Activated CD4-positive, alpha-beta T cell treated with anti-CD3 and anti-CD28 coated beads for 4 hours (primary cell): Measurements from ENCODE around the gene EVI5.

Experiments
- DNase-seq, 2 donors: peaks; one replicate each; pipeline ENCODE4 v3.0.0-alpha.2; 2020

Gene EVI5

DNA sequence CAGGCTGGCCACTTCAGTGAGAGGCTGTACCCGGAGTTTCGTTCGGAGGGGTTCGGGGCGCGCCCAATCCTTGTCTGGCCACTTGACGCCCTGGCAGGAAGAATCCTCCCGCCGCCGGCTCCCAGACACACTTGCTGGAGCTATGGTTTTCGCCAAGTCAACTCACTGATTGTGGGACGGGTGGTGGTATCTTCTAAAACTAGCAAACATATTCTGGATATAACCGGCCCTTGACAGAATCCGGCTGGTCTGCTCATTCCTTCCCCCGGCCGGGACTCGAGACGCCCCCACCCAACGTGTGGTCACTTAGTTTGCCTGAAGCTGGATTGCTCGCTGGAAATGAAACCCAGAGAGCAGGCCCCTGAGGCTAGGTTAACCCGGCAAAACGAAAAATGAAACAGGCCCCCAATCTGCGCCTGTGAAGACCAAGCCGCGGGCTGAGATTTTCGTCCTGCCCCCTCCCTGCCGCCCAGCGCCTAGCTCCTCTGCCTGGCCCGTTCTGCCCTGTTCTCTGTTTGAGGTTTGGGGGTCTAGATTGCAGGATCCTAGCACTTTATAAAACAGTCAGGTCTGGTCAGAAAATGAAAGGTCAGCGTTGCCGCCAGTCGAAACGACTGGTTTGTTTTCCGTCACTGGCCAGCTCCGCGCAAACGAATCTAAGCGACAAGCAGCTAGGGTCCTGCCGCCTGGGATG, 302.8 kb downstream of the EVI5 start:
- peak in 1 of 2 donors; percentile 19 for DNase-seq

GRCh38 chr1:92481599-92481925, 303.3 kb downstream of the EVI5 start:
- no peak for DNase-seq

DNA sequence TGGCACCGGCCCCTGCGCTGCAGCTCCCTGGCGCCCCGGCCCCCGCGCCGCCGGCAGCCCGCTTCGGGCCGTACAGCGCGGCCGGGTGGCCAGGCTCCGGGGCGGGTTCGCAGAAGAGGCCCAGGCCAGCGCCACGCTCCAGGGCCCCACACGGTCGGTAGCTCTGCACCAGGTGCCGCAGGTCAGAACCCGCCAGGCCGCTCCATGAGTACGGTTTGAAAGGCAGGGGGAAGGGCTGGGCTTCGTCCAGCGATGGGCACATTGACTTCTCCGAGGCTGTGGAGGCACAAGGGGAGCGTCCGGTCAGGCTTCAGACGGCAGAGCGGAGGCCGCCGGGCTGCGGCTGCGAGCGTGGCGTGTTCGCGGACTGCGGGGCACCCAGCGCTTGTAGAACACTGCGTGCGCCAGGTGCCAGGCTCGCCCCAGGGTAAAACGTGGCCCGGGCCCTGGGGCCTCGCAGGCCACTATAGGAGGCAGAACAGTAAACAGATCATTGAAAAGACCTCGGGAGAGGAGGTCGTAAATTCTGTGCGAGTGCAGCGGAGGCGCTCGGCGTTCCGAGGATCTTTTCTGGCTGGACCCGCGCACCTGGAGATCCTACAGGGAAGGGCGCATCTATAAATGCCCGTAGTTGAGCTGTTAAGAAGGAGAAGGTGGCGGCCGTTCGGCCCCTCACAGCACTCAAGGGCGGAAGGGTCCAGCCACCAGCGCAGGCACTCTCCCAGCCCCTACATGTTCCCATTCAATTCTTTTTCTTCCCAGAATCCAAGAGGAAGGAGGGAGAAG, 303.9 kb downstream of the EVI5 start:
- DNase-seq: no peak

GRCh38 chr1:92480200-92480812, 304.6 kb downstream of the EVI5 start:
- DNase-seq: no peak

- DNase-seq: no peak
Measured at GRCh38 chr1:92479587-92479986, 305.3 kb downstream of the EVI5 start.

DNA sequence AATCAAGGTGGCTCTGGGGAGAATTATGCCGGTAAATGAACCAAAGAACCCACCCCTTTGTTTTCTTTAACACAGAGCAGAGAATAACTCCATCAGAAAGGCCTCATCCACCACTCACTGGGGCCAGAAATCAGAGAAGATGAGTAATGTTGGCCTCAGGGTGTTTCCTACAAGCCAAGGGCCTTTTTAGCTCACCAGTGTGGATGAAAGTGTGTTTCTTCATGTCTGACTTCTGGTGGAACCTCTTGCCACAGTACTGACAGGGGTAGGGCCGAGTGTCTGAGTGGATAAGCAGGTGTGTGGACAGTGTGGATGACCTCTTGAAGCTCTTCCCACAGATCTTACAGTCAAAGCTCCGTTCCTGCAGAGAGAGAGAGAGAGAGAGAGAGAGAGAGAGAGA, 306.5 kb downstream of the EVI5 start:
- no peak for DNase-seq

GRCh38 chr1:92476071-92476631, 308.8 kb downstream of the EVI5 start:
- DNase-seq: peak; percentile 46 to 55

GRCh38 chr1:92475029-92475428, 309.9 kb downstream of the EVI5 start:
- no peak for DNase-seq

DNA sequence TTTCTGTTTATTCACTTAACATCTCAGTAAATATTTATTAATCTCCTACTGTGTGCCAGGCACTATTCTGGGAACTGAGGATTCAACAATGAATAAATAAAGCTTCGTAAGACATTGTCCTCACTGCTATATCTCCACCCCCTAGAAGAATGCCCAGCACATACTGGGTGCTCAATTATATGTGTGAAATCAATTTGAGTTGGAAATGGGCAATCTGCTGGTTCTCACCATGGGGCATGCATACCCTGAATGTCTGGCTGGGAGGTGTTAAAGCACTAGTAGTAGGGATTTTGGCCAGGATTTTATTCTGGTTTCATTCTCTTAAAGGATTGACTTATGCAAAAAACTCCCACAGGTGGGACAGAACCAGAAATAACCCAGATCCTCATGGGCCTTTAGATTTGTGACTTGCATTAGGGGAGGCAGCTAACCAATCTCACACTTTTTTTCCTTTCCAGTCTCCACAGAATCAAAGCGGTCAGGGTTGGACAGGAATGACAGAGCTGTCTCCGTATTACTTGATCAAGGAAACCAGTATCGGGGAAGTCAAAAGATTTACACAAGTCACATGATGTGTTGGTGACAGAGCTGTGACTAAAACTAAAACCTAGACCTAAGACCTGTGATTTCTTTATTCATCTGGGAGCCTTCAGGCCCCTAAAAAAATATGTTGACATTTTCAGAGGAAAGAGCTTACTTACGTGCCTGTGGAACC, 311.0 kb downstream of the EVI5 start:
- no peak for DNase-seq

DNA sequence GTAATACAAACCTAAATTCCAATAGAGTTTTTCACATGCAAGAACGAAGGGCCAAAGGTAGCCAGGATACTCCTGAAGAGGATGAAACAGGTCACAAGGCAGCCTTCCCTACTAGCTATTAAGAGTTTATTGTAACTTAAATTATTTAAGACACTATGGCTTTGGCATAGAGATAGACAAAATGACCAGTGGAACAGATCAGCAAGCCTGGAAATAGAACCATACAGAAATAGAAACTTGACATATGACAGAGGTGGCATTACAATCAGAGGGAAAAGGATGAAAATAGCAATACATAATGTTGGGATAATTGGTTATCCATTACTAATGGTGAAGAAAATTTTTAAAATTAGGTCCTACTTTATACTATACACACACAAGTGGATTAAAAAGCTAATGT, 314.7 kb downstream of the EVI5 start:
- no peak for DNase-seq

DNA sequence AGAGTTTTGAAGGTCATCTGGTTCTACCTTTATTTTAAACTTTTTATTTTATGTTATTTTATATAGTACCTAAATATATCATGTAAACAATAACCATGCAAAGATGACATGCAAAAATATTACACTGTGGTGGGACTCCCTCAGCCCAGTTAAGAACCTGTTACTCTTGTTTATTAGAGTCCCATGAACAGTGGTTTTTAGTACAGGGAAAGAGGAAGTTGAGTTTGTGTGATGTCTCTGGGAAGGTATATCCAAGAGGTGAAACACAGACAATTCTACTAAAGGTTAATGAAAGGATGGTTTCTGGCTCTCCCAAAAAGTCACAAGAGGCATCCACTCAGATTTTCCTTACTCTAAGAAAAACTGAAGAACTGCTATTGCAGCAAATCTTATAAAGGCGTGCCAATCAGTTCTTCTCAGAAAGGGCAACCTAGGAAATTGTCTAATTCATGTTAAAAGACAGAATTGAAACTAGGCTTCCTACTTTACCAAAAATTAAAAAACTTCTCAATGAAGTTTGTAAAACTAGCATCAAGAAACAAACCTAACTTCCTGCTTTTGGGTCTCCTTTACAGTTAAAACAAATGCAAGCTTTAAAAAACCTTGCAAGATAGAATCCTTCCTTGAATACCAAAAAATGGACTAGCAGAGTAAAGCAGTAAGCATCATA, 318.1 kb downstream of the EVI5 start:
- DNase-seq: no peak

GRCh38 chr1:92465256-92465647, 319.7 kb downstream of the EVI5 start:
- no peak for DNase-seq

- no peak for DNase-seq
Measured at GRCh38 chr1:92464588-92465255, 320.2 kb downstream of the EVI5 start.

DNA sequence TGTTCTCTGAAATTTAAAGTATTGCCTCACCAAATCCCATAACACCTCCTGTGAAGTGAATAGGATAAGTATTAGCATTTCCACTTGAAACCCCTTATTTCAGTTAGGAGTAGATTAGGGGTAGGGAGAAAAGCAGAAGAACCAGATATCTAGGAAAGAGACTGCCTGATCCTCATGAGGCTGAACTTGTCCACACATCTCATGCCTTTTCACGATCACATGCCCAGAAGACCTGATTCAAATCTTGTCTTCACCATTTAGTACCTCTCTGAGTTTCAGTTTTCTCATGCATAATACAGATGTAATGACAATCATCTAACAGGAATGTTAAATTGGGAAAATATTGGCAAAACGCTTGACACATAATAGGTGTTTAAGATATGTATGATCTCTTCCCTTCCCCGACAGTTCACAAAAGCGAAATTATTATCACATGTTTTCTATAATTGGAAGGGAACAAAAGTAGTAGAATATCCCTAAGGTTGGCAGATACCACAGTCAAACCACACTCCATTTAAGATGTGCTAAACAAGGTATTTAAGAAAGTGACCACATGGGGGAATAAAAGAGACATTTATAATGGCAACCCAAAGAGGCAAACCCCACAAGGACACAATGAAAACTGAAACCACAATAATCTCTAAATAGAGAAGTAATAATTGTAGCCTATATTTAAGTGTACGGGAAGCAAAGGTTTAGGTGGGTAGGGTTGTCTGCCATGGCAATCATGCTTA, 323.4 kb downstream of the EVI5 start:
- no peak for DNase-seq

DNA sequence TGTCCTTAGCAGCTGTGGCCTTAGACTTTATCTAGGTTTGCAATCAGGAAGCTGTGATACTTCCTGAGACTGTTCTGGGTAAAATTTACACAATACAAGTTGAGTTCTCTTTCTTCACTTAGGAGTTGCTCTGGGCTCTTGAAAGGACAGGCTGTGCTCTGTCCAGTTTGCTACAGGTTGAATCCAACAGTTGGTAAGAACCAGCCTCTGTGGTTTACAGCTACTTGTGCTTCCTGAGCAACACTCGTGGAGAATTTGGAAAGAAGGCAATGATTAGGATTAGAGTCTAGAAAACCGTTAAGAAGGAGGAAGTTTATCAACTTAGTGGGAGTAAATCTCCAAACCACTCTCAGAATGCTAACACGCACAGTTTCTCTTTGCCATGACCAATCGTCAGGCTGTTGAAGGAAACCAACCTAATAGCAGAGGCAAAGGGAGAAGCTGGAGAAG, 325.0 kb downstream of the EVI5 start:
- no peak for DNase-seq
